ENCODE results near the gene SIDT1.
"Not testable (repeated sequence)": the region's sequence is repeated elsewhere in the genome, so short reads cannot be mapped to it uniquely, and the experiment has no call there.

SIDT1 gene

DNA sequence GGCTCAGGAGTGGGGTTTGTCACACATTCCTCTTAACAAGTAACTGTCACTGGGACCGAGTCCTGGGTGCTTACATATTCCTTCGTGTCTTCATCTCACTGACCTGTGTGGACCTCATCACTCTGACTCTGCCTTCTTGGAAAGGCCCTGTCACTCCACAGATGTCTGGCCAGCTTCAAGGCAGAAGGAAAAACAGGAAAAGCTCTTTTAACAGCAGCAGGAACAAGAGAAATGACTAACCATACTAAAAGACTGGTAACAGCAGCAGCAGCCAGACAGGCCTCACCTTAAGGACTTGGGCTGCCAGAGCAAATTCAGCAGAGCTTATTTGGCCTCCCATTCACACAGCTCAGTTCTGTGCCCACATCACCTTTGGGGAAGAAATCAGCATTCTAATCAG lies 96.0 kb downstream of the SIDT1 start:
- no peaks in the 10 kb centered on the region for H3K9me3 ChIP-seq (ENCODE audit: control insufficient read depth, low read length)
- no peak overlapping the region for H3K9ac ChIP-seq (ENCODE audit: low read length)
- H3K27me3 ChIP-seq (ENCODE audit: control insufficient read depth, insufficient read depth, low read length): no peaks in the 10 kb centered on the region
- no peak overlapping the region for H3K4me3 ChIP-seq (ENCODE audit: low read length)
- no peaks in the 10 kb centered on the region for H3K4me1 ChIP-seq (ENCODE audit: control insufficient read depth, insufficient read depth, low read length)
- H3K36me3 ChIP-seq (ENCODE audit: control insufficient read depth, insufficient read depth, low read length): no peaks in the 10 kb centered on the region

DNA sequence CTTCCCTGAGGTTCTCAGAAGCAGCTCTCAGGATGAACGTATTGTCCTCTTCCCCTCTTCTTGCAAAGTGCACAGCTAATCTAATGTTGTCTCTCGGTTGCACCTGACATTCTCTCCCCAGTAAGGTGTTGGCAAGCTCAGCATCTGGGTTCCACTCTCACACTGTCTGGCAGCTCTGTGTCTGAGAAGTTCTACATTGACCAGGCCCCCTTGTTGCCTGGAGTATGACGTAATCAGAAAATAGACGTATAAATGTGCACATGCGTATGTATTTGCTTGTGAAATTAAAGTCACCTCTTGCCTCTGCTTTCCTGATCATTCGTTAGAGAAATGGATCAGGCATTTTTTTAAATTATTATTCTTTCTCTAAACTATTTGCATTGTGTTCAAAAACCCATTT lies 96.4 kb downstream of the SIDT1 start:
- Histone ChIP-seq H3K4me1 (ENCODE audit: control insufficient read depth, insufficient read depth, low read length) (no peaks in the 10 kb centered on the region), H3K4me3 (ENCODE audit: low read length) (no peak overlapping the region), H3K9me3 (ENCODE audit: control insufficient read depth, low read length) (no peaks in the 10 kb centered on the region), H3K9ac (ENCODE audit: low read length) (no peak overlapping the region), H3K36me3 (ENCODE audit: control insufficient read depth, insufficient read depth, low read length) (no peaks in the 10 kb centered on the region), H3K27me3 (ENCODE audit: control insufficient read depth, insufficient read depth, low read length) (no peaks in the 10 kb centered on the region)

GRCh38 chr3:113629584-113630421 lies 97.4 kb downstream of the SIDT1 start:
- Histone ChIP-seq H3K4me1 (ENCODE audit: control insufficient read depth, insufficient read depth, low read length) (no peaks in the 10 kb centered on the region), H3K36me3 (ENCODE audit: control insufficient read depth, insufficient read depth, low read length) (no peaks in the 10 kb centered on the region), H3K9ac (ENCODE audit: low read length) (no peak overlapping the region), H3K27me3 (ENCODE audit: control insufficient read depth, insufficient read depth, low read length) (no peaks in the 10 kb centered on the region), H3K4me3 (ENCODE audit: low read length) (no peak overlapping the region), H3K9me3 (ENCODE audit: control insufficient read depth, low read length) (no peaks in the 10 kb centered on the region)

DNA sequence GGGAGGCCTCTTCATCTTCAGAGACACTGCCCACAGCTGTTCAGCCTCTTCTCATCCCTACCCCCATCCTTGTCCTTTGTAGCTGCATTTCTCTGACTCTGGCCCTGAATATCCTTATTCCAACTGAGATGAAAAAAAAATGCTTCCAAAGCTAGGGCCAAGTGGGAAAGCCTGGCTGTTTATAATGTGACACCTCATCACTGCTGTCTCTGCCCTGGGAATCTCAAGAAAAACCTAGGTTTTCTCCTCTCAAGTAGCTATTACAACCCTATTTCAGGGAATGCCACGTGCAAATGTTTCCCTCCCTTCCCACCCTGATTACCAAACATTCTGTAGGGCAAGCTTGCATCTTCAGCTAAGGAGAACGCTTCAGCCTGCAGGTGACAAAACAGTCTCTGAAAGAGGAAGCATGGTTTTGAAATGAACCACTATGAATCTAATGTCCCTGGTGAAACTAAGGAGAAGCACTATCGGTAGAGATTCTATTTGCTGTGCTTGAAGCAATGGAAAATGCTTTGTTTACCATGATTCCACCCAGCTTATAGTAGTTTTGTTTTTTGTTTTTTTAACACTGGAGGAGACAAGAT lies 98.7 kb downstream of the SIDT1 start:
- Histone ChIP-seq H3K9ac (ENCODE audit: low read length) (no peak overlapping the region), H3K36me3 (ENCODE audit: control insufficient read depth, insufficient read depth, low read length) (no peaks in the 10 kb centered on the region), H3K4me3 (ENCODE audit: low read length) (no peak overlapping the region), H3K9me3 (ENCODE audit: control insufficient read depth, low read length) (no peaks in the 10 kb centered on the region), H3K4me1 (ENCODE audit: control insufficient read depth, insufficient read depth, low read length) (no peaks in the 10 kb centered on the region), H3K27me3 (ENCODE audit: control insufficient read depth, insufficient read depth, low read length) (no peaks in the 10 kb centered on the region)

DNA sequence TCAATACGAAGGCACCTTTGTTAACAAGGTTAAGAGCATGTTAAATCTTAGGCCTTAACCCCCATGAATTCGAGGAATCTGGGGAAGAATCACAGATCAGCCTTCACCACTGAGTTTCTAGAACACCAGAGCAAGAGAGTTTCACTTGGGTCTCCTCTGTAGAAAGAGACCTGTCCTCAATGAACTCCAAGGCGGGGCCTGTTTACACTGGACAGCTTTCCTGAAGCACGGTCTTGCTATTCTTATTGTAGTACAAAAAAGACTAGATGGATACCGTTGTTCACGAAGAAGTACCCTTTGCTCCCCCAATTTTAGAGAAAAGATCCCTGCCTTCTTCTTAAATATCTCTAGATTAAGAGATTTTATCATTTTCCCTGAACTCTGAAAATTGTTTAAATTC lies 99.2 kb downstream of the SIDT1 start:
- no peaks in the 10 kb centered on the region for H3K4me1 ChIP-seq (ENCODE audit: control insufficient read depth, insufficient read depth, low read length)
- H3K27me3 ChIP-seq (ENCODE audit: control insufficient read depth, insufficient read depth, low read length): no peaks in the 10 kb centered on the region
- H3K4me3 ChIP-seq (ENCODE audit: low read length): no peak overlapping the region
- H3K9me3 ChIP-seq (ENCODE audit: control insufficient read depth, low read length): no peaks in the 10 kb centered on the region
- no peak overlapping the region for H3K9ac ChIP-seq (ENCODE audit: low read length)
- H3K36me3 ChIP-seq (ENCODE audit: control insufficient read depth, insufficient read depth, low read length): no peaks in the 10 kb centered on the region

DNA sequence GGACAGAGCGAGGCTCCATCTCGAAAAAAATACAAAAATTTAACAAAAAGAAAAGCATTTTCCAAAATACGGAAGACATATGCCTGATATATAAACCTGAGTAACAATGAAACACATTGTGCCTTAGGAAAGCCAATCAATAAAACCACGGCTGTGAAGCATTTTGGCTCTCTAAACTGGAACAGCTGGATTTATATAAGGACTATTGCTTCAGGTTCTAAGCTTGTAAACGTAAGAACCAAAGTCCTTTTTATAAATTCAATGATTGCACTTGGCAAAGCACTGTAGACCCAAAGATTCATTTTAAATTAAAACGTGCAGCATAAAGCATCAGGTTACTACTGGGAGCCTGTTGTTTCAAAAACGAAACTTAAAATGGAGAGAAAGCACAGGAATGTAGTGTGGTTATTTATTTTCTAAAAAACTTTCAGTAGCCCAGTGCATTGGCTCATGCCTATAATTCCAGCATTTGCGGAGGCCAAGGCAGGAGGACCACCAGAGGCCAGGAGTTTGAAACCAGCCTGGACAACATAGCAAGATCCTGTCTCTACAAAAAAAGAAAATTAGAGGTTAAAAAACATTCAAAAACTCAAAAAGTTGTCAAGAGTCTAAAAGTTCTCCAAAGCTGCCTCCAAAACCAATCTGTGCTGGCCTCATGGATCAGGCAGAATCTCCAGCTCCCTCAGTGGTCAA lies 102.6 kb downstream of the SIDT1 start:
- H3K36me3 ChIP-seq (ENCODE audit: control insufficient read depth, insufficient read depth, low read length): no peaks in the 10 kb centered on the region
- no peak overlapping the region for H3K9ac ChIP-seq (ENCODE audit: low read length)
- no peaks in the 10 kb centered on the region for H3K9me3 ChIP-seq (ENCODE audit: control insufficient read depth, low read length)
- no peaks in the 10 kb centered on the region for H3K27me3 ChIP-seq (ENCODE audit: control insufficient read depth, insufficient read depth, low read length)
- no peaks in the 10 kb centered on the region for H3K4me1 ChIP-seq (ENCODE audit: control insufficient read depth, insufficient read depth, low read length)
- H3K4me3 ChIP-seq (ENCODE audit: low read length): no peak overlapping the region

GRCh38 chr3:113636034-113636433 lies 103.7 kb downstream of the SIDT1 start:
- H3K36me3 ChIP-seq (ENCODE audit: control insufficient read depth, insufficient read depth, low read length); H3K4me1 ChIP-seq (ENCODE audit: control insufficient read depth, insufficient read depth, low read length); H3K4me3 ChIP-seq (ENCODE audit: low read length); H3K27me3 ChIP-seq (ENCODE audit: control insufficient read depth, insufficient read depth, low read length); H3K9ac ChIP-seq (ENCODE audit: low read length); H3K9me3 ChIP-seq (ENCODE audit: control insufficient read depth, low read length): not testable (repeated sequence)

- Histone ChIP-seq H3K9me3 (ENCODE audit: control insufficient read depth, low read length) (no peaks in the 10 kb centered on the region), H3K27me3 (ENCODE audit: control insufficient read depth, insufficient read depth, low read length) (no peaks in the 10 kb centered on the region), H3K36me3 (ENCODE audit: control insufficient read depth, insufficient read depth, low read length) (no peaks in the 10 kb centered on the region), H3K4me1 (ENCODE audit: control insufficient read depth, insufficient read depth, low read length) (no peaks in the 10 kb centered on the region), H3K4me3 (ENCODE audit: low read length) (no peak overlapping the region), H3K9ac (ENCODE audit: low read length) (no peak overlapping the region)
Observed at GRCh38 chr3:113637756-113638155, 105.4 kb downstream of the SIDT1 start.

DNA sequence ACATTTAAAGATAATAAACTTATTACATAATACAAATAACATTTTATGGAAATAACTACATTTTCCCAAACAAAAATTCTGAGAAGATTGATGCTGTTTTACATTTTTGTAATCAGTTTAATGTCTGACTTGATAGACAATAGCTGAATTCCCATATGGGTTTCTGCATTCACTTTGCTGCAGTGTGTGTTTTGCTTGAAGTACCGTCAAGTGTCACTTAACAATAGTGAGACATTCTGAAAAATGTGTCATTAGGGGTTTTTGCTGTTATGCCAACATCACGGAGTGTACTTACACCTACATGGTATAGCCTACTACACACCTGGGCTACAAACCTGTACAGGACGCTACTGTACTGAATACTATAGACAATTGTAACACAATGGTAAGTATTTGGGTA lies 106.6 kb downstream of the SIDT1 start:
- no peaks in the 10 kb centered on the region for H3K9me3 ChIP-seq (ENCODE audit: control insufficient read depth, low read length)
- no peak overlapping the region for H3K4me3 ChIP-seq (ENCODE audit: low read length)
- H3K4me1 ChIP-seq (ENCODE audit: control insufficient read depth, insufficient read depth, low read length): no peaks in the 10 kb centered on the region
- no peaks in the 10 kb centered on the region for H3K27me3 ChIP-seq (ENCODE audit: control insufficient read depth, insufficient read depth, low read length)
- H3K9ac ChIP-seq (ENCODE audit: low read length): no peak overlapping the region
- H3K36me3 ChIP-seq (ENCODE audit: control insufficient read depth, insufficient read depth, low read length): no peaks in the 10 kb centered on the region

GRCh38 chr3:113643583-113643982 lies 111.2 kb downstream of the SIDT1 start:
- Histone ChIP-seq H3K4me1 (ENCODE audit: control insufficient read depth, insufficient read depth, low read length) (no peaks in the 10 kb centered on the region), H3K4me3 (ENCODE audit: low read length) (no peak overlapping the region), H3K9me3 (ENCODE audit: control insufficient read depth, low read length) (peaks cover 4% of the 10 kb centered on the region), H3K9ac (ENCODE audit: low read length) (no peak overlapping the region), H3K36me3 (ENCODE audit: control insufficient read depth, insufficient read depth, low read length) (no peaks in the 10 kb centered on the region), H3K27me3 (ENCODE audit: control insufficient read depth, insufficient read depth, low read length) (no peaks in the 10 kb centered on the region)

- no peak overlapping the region for H3K4me3 ChIP-seq (ENCODE audit: low read length)
- H3K4me1 ChIP-seq (ENCODE audit: control insufficient read depth, insufficient read depth, low read length): no peaks in the 10 kb centered on the region
- no peaks in the 10 kb centered on the region for H3K27me3 ChIP-seq (ENCODE audit: control insufficient read depth, insufficient read depth, low read length)
- H3K9me3 ChIP-seq (ENCODE audit: control insufficient read depth, low read length): peaks cover 4% of the 10 kb centered on the region
- no peaks in the 10 kb centered on the region for H3K36me3 ChIP-seq (ENCODE audit: control insufficient read depth, insufficient read depth, low read length)
- H3K9ac ChIP-seq (ENCODE audit: low read length): no peak overlapping the region
Observed at GRCh38 chr3:113648524-113648923, 116.2 kb downstream of the SIDT1 start.

DNA sequence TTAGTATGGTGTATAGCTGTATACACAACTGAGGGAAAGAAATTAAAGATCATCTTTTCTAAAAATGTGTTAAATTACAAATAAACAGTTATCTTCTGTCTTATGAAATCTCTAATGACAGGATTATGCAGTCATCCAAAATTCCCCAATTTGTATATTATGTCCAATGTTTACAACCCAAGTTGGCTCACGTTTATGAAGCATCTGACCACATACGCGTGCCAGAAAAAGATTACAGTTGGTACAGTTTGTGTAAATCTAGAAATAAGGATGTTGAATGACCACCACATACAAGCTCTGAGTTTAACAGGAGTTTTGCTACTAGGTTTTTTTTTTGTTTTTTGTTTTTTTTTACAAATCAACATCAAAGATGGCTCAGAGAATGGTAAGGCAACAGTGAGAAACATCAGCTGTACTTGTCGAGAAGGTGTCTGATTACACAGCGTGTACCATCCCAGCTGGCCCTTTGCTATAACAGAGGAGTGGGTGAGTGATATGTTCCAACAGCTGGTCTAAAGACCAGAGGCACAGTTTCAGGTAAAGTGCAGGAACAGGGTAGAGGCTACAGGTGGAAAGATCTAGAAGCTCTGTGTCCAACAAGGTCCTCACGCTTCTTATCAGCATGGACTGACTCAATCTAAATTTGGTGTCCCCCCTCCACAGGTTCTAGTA lies 117.0 kb downstream of the SIDT1 start:
- Histone ChIP-seq H3K4me1 (ENCODE audit: control insufficient read depth, insufficient read depth, low read length) (no peaks in the 10 kb centered on the region), H3K9ac (ENCODE audit: low read length) (no peak overlapping the region), H3K4me3 (ENCODE audit: low read length) (no peak overlapping the region), H3K36me3 (ENCODE audit: control insufficient read depth, insufficient read depth, low read length) (no peaks in the 10 kb centered on the region), H3K27me3 (ENCODE audit: control insufficient read depth, insufficient read depth, low read length) (no peaks in the 10 kb centered on the region), H3K9me3 (ENCODE audit: control insufficient read depth, low read length) (peaks cover 4% of the 10 kb centered on the region)
